Mesendoderm (in vitro differentiated cells): ENCODE data around the gene APC2.

Experiments used
- DNase-seq: peaks from one replicate; pipeline ENCODE4 v3.0.0; 2013
- H2AK5ac ChIP-seq: 2 replicates; pipeline ENCODE4 v1.6.1; 2013; ENCODE audit warnings: low read length, inconsistent platforms
- H2BK120ac ChIP-seq: 2 replicates; pipeline ENCODE4 v1.6.1; 2013; ENCODE audit warnings: low read depth, mild to moderate bottlenecking, low read length, moderate library complexity, mixed read lengths
- H2BK15ac ChIP-seq: replicated peaks from 2 replicates; pipeline ENCODE4 v1.6.1; 2013; ENCODE audit warnings: low read depth, mild to moderate bottlenecking, moderate library complexity
- H2BK5ac ChIP-seq: 2 replicates; pipeline ENCODE4 v1.6.1; 2013; ENCODE audit warnings: low read length, inconsistent platforms
- H3K18ac ChIP-seq: 2 replicates; pipeline ENCODE4 v1.6.1; 2013; ENCODE audit warnings: mild to moderate bottlenecking, low read length, mixed read lengths
- H3K23ac ChIP-seq: one replicate; pipeline ENCODE4 v1.6.1; 2013; ENCODE audit warnings: low read length
- H3K27ac ChIP-seq: 2 replicates; pipeline ENCODE4 v1.5.1; 2013; ENCODE audit warnings: low read depth, mild to moderate bottlenecking, inconsistent platforms, low read length, moderate library complexity
- H3K27me3 ChIP-seq: 2 replicates; pipeline ENCODE4 v1.6.1; 2013; ENCODE audit warnings: low read length, control low read depth, mild to moderate bottlenecking, inconsistent platforms; ENCODE audit not compliant: insufficient read depth, poor library complexity
- H3K36me3 ChIP-seq: 2 replicates; pipeline ENCODE4 v1.6.1; 2013; ENCODE audit warnings: low read length, inconsistent platforms; ENCODE audit not compliant: control insufficient read depth, insufficient read depth
- H3K4ac ChIP-seq: one replicate; pipeline ENCODE4 v1.6.1; 2013; ENCODE audit warnings: low read depth, mild to moderate bottlenecking, low read length, moderate library complexity
- H3K4me1 ChIP-seq: 2 replicates; pipeline ENCODE4 v1.6.1; 2013; ENCODE audit warnings: low read depth, low read length, inconsistent platforms; ENCODE audit not compliant: control insufficient read depth
- H3K4me2 ChIP-seq: 2 replicates; pipeline ENCODE4 v1.6.1; 2013; ENCODE audit warnings: low read length
- H3K4me3 ChIP-seq: 2 replicates; pipeline ENCODE4 v1.5.1; 2013; ENCODE audit warnings: mild to moderate bottlenecking, low read length
- H3K56ac ChIP-seq: one replicate; pipeline ENCODE4 v1.6.1; 2013; ENCODE audit warnings: low read length
- H3K79me1 ChIP-seq: 2 replicates; pipeline ENCODE4 v1.6.1; 2013; ENCODE audit warnings: low read length, inconsistent platforms
- H3K79me2 ChIP-seq: 2 replicates; pipeline ENCODE4 v1.6.1; 2013; ENCODE audit warnings: mild to moderate bottlenecking, low read length; ENCODE audit not compliant: control insufficient read depth, insufficient read depth
- H3K9ac ChIP-seq: 2 replicates; pipeline ENCODE4 v1.6.1; 2013; ENCODE audit warnings: low read length, inconsistent platforms
- H4K5ac ChIP-seq: one replicate; pipeline ENCODE4 v1.6.1; 2013; ENCODE audit warnings: low read length
- H4K8ac ChIP-seq: one replicate; pipeline ENCODE4 v1.6.1; 2013; ENCODE audit warnings: low read depth, mild to moderate bottlenecking, control low read depth, low read length, moderate library complexity
- WGBS: extraction: QIAGEN DNeasy Blood & Tissue Kit; methylation state at CpG from one replicate; pipeline ENCODE4 v1.1.7; 2013; ENCODE audit warnings: low lambda C conversion rate, missing lambda C conversion rate; ENCODE audit not compliant: insufficient coverage; ENCODE audit errors: extremely low coverage; 5-methylcytosine and 5-hydroxymethylcytosine counted together

APC2 gene

DNA sequence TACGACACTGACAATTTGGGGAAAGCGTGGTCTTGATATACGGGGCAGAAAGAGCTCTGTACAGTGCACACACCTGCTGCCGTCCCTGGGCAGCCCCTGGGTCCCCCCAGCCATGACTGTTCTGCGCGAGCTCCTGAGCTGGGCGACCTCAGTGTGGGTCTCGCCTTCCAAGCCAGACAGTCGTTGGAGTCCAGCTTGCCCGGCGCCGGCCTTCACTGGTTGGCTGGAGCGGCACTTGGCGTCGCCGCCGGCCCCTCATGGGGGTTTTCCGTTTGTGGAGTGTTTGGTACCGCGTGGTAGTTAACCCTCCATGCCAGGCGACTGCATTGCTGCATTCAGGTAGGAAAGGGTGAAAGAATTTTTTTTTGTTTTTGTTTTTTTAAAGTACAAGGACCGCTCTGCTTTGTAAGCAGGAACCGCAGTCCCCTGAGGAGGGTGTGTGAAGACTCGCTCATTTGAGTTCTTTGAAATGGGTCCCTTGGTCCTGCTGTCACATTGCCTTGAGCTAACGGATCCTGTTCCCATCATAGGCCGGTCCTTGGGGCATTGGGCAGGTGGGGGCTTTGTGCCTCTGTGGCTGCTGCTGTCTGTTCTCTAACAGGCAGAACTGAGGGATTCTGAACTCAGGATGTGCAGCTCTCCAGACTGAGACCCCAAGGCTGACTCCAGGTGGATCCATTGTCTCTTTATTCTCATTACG is 22.6 kb upstream of the APC2 start:
- WGBS: no CpG with 5 or more reads among the region's 27 CpGs
- no peak overlapping the region for H2BK15ac ChIP-seq

DNA sequence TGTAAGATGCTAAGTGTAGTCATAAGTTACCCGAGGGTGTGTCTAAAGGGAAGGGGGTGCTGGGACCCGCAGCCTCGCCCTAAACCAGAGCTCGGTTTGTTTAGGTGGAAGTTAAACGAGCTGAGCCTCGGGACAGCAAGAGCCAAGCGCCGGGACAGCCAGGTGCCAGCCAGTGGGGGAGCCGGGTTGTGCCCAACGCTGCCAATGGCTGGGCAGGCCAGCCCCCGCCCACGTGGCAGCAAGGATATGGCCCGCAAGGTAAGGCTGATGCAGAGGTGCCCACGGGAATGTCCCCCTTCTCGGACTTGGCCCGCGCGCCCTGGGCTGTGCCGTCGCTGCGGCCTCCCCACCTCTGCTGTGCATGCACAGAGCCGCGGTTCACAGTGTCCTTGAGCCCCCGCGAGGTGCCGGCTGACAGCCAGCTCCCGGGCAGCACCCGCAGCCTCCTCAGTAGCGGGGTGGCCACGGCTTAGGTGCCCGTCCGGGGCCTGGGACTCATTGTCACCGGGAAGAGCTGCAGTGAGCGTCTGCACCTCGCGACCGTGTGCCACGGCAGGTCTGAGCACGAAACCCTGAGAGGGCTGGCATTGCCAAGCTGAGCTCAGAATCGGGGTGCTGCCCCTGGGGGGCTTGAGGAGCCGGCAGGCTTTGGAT is 21.1 kb upstream of the APC2 start:
- Histone ChIP-seq H3K18ac (no peak overlapping the region), H4K5ac (no peak overlapping the region), H2BK15ac (no peak overlapping the region), H3K4me1 (no peaks in the 10 kb centered on the region), H3K56ac (no peak overlapping the region), H3K36me3 (peaks cover 23% of the 10 kb centered on the region), H3K4ac (no peak overlapping the region), H3K79me1 (peaks cover 17% of the 10 kb centered on the region), H3K9ac (no peak overlapping the region), H3K4me2 (no peak overlapping the region), H3K23ac (no peak overlapping the region), H2BK5ac (no peak overlapping the region), H2AK5ac (no peak overlapping the region), H2BK120ac (no peak overlapping the region), H3K27me3 (no peaks in the 10 kb centered on the region), H4K8ac (no peak overlapping the region), H3K79me2 (peaks cover 8% of the 10 kb centered on the region), H3K4me3 (no peak overlapping the region), H3K27ac (no peak overlapping the region)
- DNase-seq: no peak
- no CpG with 5 or more reads among the region's 41 CpGs for WGBS

More for the DNA sequence above, 22.6 kb upstream of the APC2 start:
- H3K23ac ChIP-seq: no peak overlapping the region
- H3K56ac ChIP-seq: peak overlapping the region; percentile 34
- no peak overlapping the region for H3K9ac ChIP-seq
- DNase-seq: no peak
- no peak overlapping the region for H2AK5ac ChIP-seq
- H3K18ac ChIP-seq: no peak overlapping the region
- no peak overlapping the region for H2BK5ac ChIP-seq
- peaks cover 26% of the 10 kb centered on the region for H3K79me1 ChIP-seq
- H3K4me3 ChIP-seq: no peak overlapping the region
- no peak overlapping the region for H3K4me2 ChIP-seq
- H4K8ac ChIP-seq: no peak overlapping the region
- no peaks in the 10 kb centered on the region for H3K4me1 ChIP-seq
- no peak overlapping the region for H3K27ac ChIP-seq
- H2BK120ac ChIP-seq: no peak overlapping the region
- no peak overlapping the region for H4K5ac ChIP-seq
- peaks cover 18% of the 10 kb centered on the region for H3K79me2 ChIP-seq
- H3K36me3 ChIP-seq: peaks cover 23% of the 10 kb centered on the region
- no peak overlapping the region for H3K4ac ChIP-seq
- no peaks in the 10 kb centered on the region for H3K27me3 ChIP-seq

DNA sequence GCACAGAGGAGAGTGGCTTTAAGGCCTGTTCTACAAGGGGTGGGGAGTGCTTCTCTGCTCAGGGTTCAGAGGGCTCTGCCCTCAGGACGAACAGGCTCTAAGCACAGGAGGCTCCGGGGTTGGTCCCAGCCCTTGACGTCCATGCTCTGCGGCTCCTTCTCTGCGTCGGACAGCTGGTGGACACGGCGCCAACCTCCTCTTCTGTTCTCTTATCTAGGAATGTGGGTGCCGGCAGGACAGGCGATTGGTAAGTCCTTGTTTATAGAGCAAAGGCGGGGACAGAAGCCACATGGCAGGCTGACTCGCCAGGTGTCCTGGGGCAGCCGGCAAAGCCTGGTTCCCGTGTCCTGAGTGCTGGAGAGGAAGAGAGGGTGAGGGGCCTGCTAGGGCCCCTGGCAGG is 20.2 kb upstream of the APC2 start:
- no CpG with 5 or more reads among the region's 14 CpGs for WGBS
- Histone ChIP-seq H3K36me3 (peaks cover 23% of the 10 kb centered on the region), H2AK5ac (no peak overlapping the region), H3K4me3 (no peak overlapping the region), H2BK5ac (no peak overlapping the region), H2BK15ac (no peak overlapping the region), H3K4me2 (no peak overlapping the region), H4K5ac (no peak overlapping the region), H3K79me2 (peaks cover 2% of the 10 kb centered on the region), H3K79me1 (peaks cover 12% of the 10 kb centered on the region), H3K9ac (no peak overlapping the region), H3K23ac (no peak overlapping the region), H3K27me3 (no peaks in the 10 kb centered on the region), H4K8ac (no peak overlapping the region), H3K4ac (no peak overlapping the region), H3K18ac (no peak overlapping the region), H3K27ac (no peak overlapping the region), H3K56ac (no peak overlapping the region), H2BK120ac (no peak overlapping the region), H3K4me1 (no peaks in the 10 kb centered on the region)
- no peak for DNase-seq

DNA sequence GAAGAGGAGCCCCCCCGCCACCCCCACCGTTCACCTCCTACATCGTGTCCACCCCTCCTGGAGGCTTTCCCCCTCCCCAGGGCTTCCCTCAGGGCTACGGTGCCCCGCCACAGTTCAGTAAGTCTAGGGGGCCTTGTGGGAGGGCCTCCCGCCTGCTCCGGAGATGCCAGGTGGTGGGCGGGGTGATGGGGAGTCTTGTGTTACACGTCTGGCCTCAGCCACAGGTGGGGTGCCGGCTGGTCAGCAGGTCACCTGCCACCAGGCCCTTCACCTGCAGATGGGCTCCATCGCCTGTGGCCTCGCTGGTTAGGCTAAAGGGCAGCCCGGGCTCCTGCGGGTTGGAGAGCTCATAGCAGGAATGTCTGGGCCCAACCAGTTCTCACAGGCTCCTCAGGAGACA is 19.7 kb upstream of the APC2 start:
- no peak overlapping the region for H2BK120ac ChIP-seq
- peaks cover 2% of the 10 kb centered on the region for H3K79me2 ChIP-seq
- no peak overlapping the region for H4K5ac ChIP-seq
- no peak overlapping the region for H2BK5ac ChIP-seq
- no peak overlapping the region for H3K18ac ChIP-seq
- no peak overlapping the region for H3K4me2 ChIP-seq
- no peak overlapping the region for H2AK5ac ChIP-seq
- no peak overlapping the region for H3K4ac ChIP-seq
- no peak overlapping the region for H3K27ac ChIP-seq
- H3K4me1 ChIP-seq: no peaks in the 10 kb centered on the region
- no peak overlapping the region for H4K8ac ChIP-seq
- no peak overlapping the region for H3K9ac ChIP-seq
- no peak overlapping the region for H3K56ac ChIP-seq
- no peaks in the 10 kb centered on the region for H3K27me3 ChIP-seq
- H3K36me3 ChIP-seq: peaks cover 23% of the 10 kb centered on the region
- DNase-seq: no peak
- H2BK15ac ChIP-seq: no peak overlapping the region
- no CpG with 5 or more reads among the region's 14 CpGs for WGBS
- H3K4me3 ChIP-seq: no peak overlapping the region
- H3K79me1 ChIP-seq: peaks cover 12% of the 10 kb centered on the region
- H3K23ac ChIP-seq: no peak overlapping the region

DNA sequence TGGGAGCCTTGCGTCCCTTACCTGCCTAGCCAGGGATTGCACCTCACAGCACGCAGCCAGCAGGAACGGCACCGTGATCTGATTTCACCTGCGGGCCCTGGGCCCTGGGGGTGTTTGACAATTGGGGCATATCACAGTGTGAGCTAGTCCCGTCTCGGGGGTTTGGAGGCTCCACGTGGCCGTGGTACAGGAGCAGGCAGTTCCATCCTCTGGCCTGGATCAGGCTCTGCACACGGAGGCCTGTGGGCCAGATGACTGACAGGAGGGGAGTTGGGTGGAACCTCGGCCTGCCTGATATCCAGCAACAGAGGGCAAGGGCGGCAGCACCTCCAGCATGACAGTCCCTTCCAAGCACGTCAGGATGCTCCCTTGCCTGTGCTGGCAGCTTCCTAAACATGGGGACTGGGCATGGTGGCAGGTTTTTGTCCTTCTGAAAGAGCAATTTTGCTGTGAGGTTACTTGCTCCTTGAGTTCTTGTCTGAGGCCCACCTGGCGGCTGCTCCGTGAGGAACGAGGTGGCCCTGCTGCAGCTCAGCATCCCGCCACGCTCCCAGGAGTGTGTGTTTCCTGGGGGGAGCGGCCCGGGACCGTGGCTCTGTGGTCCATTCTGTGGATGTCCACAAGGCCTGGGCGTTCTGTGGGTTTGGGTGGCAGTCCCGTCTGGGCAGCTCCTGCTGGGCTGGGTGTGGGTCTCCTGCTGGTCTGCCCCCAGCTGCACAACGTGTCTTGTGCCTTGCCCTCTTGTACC is 18.0 kb upstream of the APC2 start:
- Histone ChIP-seq H3K18ac (no peak overlapping the region), H3K4me3 (no peak overlapping the region), H3K4ac (no peak overlapping the region), H3K9ac (no peak overlapping the region), H3K79me2 (no peaks in the 10 kb centered on the region), H2BK120ac (no peak overlapping the region), H3K23ac (no peak overlapping the region), H3K56ac (no peak overlapping the region), H3K27me3 (no peaks in the 10 kb centered on the region), H4K5ac (no peak overlapping the region), H2AK5ac (no peak overlapping the region), H4K8ac (no peak overlapping the region), H2BK5ac (no peak overlapping the region), H2BK15ac (no peak overlapping the region), H3K36me3 (peaks cover 20% of the 10 kb centered on the region), H3K79me1 (peaks cover 7% of the 10 kb centered on the region), H3K4me2 (no peak overlapping the region), H3K4me1 (no peaks in the 10 kb centered on the region), H3K27ac (no peak overlapping the region)
- WGBS: no CpG with 5 or more reads among the region's 24 CpGs
- no peak for DNase-seq
